HG03469 (cell line): ENCODE measurements around the gene ARHGAP12.
A peak's percentile ranks its signal among the peaks of the same experiment; 100 is the strongest.
"Not testable (repeated sequence)": the region's sequence is repeated elsewhere in the genome, so short reads cannot be mapped to it uniquely, and the experiment has no call there.

Source experiments
- ATAC-seq: cut with Tn5 transposase; IDR thresholded peaks from one replicate; pipeline ENCODE4 v1.9.1; 2021; ENCODE audit warnings: mild to moderate bottlenecking, moderate library complexity, moderate number of reproducible peaks; ENCODE audit not compliant: unreplicated experiment

The ARHGAP12 gene

GRCh38 chr10:31926765-31927564 lies 1.7 kb downstream of the ARHGAP12 start:
- ATAC-seq, result no peak

DNA sequence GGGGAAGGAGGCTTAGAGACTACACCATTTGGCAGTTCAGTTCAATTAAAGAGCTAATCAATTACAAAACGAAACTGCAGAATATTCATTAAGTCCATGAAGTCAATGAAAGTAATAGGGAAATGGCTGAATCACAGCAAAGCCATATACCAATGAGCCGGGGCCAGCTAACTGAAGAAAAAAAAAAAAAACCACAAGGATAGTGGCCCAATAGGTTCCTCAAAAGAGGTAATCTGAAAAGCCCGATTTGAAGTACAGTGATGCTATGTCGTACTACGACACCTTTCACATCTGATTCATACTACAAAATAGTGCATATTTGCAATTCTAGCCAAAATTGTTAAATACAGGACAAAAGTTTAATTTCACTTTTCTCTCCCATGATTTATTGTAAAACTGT lies 2.5 kb downstream of the ARHGAP12 start:
- ATAC-seq, result no peak

- no peak for ATAC-seq
Observed at GRCh38 chr10:31924833-31925232, 3.8 kb downstream of the ARHGAP12 start.

DNA sequence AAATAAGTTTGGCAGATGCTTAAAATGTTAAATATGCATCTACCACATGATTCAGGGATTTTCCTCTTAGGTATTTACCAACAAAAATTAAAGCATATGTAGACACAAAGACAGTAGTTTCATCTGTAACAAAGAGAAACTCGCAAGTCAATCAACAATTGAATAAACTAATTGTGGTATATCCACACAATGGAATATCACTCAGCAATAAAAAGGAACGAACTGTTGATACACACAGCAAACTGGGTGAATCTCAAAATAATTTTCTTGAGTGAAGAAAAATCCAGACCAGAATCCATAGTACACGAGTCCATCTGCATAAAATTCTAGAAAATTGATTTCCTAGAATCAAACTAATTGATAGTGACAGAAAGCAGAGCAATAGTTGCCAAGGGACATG lies 5.2 kb downstream of the ARHGAP12 start:
- ATAC-seq, result no peak

GRCh38 chr10:31921031-31921430 lies 7.6 kb downstream of the ARHGAP12 start:
- ATAC-seq, result peak; percentile 48

- ATAC-seq, result no peak
Observed at GRCh38 chr10:31920538-31920937, 8.1 kb downstream of the ARHGAP12 start.

GRCh38 chr10:31918671-31919409 lies 9.8 kb downstream of the ARHGAP12 start:
- ATAC-seq, result no peak

DNA sequence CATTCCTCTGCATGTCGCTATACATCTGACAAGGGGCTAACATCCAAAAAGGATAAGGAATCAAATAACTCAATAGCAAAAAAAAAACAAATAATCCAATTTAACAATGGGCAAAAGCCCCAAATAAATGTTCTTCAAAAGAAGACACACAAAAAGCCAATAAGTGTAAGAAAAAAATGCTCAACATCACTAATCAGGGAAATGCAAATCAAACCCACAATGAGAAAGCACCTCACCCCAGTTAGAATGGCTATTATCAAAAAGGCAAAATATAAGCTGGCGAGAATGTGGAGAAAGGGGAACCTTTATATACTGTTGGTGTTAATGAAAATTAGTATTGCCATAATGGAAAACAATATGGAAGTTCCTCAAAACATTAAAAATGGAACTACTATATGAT lies 14.3 kb downstream of the ARHGAP12 start:
- ATAC-seq, result no peak

DNA sequence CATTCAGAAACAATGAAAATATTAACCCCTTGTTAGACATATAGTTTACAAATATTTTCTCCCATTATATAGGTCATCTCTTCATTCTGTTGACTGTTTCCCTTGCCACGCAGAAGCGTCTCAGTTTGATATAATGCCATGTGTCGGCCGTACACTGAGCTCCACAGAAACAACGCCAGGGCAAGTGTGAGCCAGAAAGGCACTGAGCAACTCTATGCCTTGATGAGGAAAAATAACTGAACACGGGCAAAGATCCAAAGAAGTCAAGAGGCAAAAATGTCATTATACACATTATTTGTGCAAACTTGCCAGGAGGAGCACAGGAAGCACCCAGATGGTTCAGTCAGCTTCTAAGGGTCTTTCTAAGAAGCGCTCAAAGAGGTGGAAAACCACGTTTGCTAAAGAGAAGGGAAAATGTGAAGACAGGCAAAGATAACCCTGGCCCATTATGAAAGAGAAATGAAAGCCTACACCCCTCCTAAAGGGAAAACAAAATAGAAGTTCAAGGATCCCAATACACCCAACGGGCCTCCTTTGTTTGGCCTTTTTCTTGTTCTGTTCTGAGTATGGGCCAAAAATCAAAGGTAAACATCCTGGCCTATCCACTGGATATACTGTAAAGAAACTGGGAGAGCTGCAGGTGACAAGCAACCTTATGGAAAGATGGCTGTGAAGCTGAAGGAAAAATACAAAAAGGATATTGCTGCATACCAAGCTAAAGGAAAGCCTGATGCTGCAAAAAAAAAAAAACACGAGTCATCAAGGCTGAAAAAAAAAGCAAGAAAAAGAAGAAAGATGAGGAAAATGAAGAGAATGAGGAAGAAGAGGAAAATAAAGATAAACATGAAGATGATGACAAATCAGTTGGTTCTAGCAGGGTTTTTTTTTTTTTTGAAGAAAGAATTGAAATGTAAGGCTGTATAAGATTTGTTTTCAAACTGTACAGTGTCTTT lies 15.5 kb downstream of the ARHGAP12 start:
- no peak for ATAC-seq

- ATAC-seq, result no peak
Observed at GRCh38 chr10:31912289-31912688, 16.3 kb downstream of the ARHGAP12 start.

DNA sequence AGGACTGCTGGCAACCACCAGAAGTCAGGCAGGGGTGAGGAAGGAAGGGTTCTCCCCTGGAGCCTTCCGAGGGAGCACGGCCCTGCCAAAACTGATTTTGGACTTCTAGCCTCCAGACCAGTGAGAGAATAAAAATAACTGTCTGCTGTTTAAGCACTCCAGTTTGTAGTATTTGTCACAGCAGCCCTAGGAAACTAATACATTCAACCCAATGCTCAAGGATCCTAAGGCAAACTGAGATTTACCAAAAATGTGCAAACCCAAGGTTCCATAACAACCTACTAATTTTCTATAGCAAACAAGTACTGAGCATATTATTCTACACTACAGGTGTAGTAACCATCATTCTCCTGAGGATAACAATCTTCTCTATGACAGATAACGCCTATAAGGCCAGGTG lies 18.6 kb downstream of the ARHGAP12 start:
- no peak for ATAC-seq

DNA sequence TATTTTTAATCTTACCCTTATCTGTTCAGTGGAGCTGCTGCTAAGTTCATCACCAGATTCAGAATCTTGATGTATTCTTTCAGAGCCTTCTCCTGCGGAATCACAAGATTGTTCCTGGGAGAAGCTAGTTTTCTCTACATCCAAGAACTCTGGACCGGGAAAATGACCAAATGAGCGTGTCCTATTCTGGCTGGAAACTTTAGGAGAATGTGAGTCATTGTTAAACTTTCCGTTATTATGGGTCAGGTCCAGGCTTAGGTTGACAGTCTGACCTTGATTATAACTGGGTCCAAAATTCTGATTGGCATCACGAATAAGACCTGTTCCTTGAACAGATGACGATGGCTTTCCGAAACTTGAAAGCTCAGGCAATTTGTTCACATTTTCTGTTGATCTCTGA lies 20.5 kb downstream of the ARHGAP12 start:
- ATAC-seq, result no peak

DNA sequence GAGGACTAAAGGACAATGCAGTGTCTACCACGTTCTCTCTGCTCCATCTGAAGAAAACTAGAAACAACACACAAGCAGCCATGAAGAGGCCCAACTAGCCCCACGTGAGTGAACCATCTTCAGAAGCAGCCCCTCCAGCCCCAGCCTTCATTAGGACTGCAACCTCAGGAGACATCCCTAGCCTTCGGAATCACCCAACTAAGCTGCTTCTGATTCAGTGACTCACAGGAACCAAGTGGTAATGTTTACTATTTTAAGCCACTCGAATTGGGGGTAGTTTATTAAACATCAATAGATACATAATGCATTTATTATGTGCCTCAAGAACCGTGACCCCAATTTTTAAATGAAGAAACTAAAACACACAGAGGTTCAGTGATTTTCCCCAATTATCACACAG lies 22.6 kb downstream of the ARHGAP12 start:
- no peak for ATAC-seq

- no peak for ATAC-seq
Observed at GRCh38 chr10:31905586-31905985, 23.0 kb downstream of the ARHGAP12 start.

GRCh38 chr10:31902625-31903024 lies 26.0 kb downstream of the ARHGAP12 start:
- no peak for ATAC-seq

- ATAC-seq, result no peak
Observed at GRCh38 chr10:31897506-31897905, 31.1 kb downstream of the ARHGAP12 start.

- no peak for ATAC-seq
Observed at GRCh38 chr10:31896968-31897384, 31.7 kb downstream of the ARHGAP12 start.

GRCh38 chr10:31895722-31896121 lies 32.9 kb downstream of the ARHGAP12 start:
- ATAC-seq, result not testable (repeated sequence)

- no peak for ATAC-seq
Observed at GRCh38 chr10:31888442-31888841, 40.2 kb downstream of the ARHGAP12 start.

GRCh38 chr10:31887850-31888249 lies 40.8 kb downstream of the ARHGAP12 start:
- ATAC-seq, result no peak

DNA sequence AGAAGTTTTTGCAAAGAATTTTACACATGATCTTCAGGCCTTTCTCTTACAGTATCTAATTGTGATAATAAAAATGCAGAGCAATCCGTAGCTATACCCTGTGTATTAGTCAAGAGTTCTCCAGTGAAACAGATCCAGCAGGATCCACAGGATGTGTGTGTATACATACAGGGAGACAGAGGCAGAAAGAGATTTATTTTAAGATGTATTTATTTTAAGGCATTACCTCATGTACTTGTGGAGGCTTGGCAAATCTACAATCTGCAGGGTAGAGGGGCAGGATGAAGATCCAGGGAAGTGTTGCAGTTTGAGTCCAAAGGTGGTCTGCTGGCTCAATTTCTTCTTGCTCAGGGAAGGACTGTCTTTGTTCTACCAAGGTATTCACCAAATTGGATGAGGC lies 41.7 kb downstream of the ARHGAP12 start:
- no peak for ATAC-seq
